HG03442 (cell line): ENCODE measurements around the gene PGAP6.
A peak's percentile ranks its signal among the peaks of the same experiment; 100 is the strongest.
"Not testable (repeated sequence)": the region's sequence is repeated elsewhere in the genome, so short reads cannot be mapped to it uniquely, and the experiment has no call there.

ENCODE experiments used
- ATAC-seq: cut with Tn5 transposase; IDR thresholded peaks from one replicate; pipeline ENCODE4 v1.9.1; 2021; ENCODE audit warnings: mild to moderate bottlenecking, moderate library complexity; ENCODE audit not compliant: unreplicated experiment

PGAP6 gene

GRCh38 chr16:404971-405486 lies 23.3 kb upstream of the PGAP6 start:
- ATAC-seq: no peak

GRCh38 chr16:401468-402348 lies 19.9 kb upstream of the PGAP6 start, which contains the start of gene DECR2:
TSS of gene DECR2 (plus strand) at chr16:401885. CDS start at chr16:401964, 79 bp downstream.
- ATAC-seq: peak; percentile 57

DNA sequence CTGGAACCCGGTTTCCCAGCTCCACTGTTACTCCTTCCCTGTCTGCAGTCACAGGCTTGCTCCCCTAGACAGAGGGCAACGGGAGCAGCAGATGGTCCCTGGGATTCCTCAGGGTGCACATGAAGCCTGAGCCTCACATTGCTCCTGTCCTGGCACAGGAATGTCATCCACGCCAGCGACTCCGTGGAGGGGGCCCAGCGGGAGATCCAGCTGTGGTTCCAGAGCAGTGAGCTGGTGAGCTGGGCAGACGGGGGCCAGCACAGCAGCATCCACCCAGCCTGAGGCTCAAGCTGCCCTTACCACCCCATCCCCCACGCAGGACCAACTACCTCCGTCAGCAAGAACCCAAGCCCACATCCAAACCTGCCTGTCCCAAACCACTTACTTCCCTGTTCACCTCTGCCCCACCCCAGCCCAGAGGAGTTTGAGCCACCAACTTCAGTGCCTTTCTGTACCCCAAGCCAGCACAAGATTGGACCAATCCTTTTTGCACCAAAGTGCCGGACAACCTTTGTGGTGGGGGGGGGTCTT lies 18.3 kb upstream of the PGAP6 start:
- ATAC-seq: no peak

DNA sequence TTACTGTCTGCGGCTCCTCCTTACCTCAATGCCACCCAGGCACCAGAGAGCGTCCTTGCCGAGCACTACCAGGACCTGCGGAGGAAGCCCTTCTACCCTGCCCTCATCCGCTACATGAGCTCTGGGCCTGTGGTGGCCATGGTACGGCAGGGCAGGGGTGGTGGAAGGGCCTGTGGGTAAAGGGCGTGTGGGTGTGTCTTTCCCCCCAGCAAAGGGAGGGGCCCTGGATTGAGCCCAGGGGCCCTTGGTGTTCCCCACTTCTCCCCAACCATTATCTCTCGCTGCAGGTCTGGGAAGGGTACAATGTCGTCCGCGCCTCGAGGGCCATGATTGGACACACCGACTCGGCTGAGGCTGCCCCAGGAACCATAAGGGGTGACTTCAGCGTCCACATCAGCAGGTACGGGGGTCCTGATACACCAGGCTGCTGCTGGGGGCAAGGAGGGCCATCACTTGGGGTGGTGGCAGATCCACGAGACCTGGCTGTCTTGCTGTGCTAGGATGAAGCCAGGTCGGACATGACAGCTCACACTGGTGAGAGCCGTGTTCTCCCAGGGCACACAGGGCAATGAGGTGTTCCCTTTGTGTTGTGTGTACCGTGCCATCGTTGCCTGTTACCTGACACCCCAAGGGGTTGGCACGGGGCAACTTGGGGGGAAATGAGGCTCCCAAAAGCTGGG lies 17.7 kb upstream of the PGAP6 start:
- ATAC-seq: no peak

GRCh38 chr16:398561-399339 lies 17.0 kb upstream of the PGAP6 start:
- no peak for ATAC-seq

GRCh38 chr16:397736-398332 lies 16.1 kb upstream of the PGAP6 start:
- no peak for ATAC-seq

- no peak for ATAC-seq
These were observed 15.4 kb upstream of the PGAP6 start, which contains the start of gene NME4 for GRCh38 chr16:397135-397661. TSS of gene NME4 (plus strand) at chr16:397199. CDS start at chr16:397223, 24 bp downstream.

DNA sequence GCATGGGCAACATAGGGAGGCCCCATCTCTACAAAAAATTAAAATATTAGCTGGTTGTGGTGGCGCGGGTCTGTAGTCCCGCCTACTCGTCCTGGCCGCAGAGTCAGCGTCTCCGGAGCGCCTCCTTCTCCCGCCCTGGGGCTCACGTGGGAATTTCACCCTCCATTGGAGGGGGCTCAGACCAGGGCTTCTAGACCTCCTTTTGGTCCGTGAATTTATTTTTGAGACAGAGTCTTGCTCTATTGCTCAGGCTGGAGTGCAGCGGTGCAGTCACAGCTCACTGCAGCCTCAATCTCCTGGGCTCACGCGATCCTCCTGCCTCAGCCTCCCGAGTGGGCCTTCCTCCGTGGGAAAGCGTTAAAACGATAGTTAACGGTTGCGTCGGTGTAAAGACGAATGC lies 14.8 kb upstream of the PGAP6 start:
- no peak for ATAC-seq

- no peak for ATAC-seq
These were observed 14.4 kb upstream of the PGAP6 start for GRCh38 chr16:396199-396598.

DNA sequence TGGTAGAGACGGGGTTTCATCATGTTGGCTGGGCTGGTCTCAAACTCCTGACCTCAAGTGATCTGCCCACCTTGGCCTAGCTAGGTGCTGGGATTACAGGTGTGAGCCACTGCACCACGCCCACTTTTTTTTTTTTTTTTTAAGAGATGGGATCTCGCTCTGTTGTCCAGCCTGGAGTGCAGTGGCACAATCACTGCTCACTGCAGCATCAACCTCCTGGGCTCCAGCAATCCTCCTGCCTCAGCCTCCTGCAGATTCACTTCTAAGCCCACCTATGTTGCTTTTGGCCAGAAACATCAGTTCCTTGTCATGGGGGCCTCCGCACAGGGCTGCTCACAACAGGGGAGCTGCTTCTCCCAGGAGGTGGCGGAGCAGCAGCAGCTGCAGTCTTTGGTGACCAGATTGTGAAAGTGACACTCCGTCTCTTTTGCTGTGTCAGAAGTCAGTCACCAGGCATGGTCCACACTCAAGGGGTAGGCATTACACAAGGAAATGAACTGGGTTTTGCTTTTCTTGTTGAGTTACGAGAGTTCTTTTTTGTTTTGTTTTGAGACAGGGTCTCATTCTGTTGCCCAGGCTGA lies 10.8 kb upstream of the PGAP6 start:
- ATAC-seq: no peak

DNA sequence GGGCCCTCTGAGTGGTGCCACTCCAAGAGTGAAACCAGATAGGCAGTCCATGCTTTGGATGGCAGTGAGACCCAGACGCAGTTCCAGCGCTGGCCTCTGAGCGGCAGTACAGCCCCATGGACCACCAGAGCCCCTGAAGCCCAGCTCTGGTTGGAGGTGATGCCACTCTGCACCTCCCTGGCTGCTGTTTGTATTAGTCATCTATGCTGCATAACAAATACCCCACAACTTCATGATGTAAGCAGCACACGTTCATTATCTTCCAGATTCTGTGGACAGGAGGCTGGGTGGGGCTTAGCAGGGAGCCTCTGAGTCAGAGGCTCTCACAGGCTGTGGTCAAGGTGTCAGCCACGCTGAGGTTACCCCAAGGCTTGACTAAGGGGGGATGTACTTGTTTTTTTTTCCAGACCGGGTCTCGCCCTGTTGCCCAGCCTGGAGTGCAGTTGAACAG lies 10.1 kb upstream of the PGAP6 start:
- ATAC-seq: no peak

GRCh38 chr16:389352-389751 lies 7.6 kb upstream of the PGAP6 start:
- no peak for ATAC-seq

DNA sequence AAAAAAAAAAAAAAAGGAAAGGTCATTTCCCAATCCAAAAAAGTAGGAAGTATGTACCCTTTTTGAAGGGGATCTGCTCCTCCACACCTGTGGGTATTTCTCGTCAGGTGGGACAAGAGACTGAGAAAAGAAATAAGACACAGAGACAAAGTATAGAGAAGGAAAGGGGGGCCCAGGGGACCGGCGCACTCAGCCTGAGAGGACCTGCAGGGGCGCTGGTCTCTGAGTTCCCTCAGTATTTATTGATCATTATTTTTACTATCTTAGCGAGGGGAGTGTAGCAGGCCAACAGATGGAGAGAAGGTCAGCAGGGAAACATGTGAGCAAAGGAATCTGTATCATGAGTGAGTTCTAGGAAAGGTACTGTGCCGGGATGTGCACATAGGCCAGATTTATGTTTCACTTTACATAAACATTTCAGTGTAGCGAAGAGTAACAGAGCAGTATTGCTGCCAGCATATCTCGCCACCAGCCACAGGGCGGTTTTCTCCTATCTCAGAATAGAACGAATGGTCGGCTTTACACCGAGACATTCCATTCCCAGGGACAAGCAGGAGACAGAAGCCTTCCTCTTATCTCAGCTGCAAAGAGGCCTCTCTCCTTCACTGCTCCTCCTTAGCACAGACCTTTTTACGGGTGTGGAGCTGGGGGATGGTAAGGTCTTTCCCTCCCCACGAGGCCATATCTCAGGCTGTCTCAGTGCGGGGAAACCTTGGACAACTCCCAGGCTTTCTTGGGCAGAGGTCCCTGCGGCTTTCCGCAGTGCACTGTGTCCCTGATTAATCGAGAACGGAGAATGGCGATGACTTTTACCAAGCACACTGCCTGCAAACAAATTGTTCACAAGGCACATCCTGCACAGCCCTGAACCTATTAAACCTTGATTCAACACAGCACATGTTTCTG lies 6.2 kb upstream of the PGAP6 start:
- not testable (repeated sequence) for ATAC-seq

- no peak for ATAC-seq
These were observed 4.9 kb upstream of the PGAP6 start for GRCh38 chr16:386641-387156.

DNA sequence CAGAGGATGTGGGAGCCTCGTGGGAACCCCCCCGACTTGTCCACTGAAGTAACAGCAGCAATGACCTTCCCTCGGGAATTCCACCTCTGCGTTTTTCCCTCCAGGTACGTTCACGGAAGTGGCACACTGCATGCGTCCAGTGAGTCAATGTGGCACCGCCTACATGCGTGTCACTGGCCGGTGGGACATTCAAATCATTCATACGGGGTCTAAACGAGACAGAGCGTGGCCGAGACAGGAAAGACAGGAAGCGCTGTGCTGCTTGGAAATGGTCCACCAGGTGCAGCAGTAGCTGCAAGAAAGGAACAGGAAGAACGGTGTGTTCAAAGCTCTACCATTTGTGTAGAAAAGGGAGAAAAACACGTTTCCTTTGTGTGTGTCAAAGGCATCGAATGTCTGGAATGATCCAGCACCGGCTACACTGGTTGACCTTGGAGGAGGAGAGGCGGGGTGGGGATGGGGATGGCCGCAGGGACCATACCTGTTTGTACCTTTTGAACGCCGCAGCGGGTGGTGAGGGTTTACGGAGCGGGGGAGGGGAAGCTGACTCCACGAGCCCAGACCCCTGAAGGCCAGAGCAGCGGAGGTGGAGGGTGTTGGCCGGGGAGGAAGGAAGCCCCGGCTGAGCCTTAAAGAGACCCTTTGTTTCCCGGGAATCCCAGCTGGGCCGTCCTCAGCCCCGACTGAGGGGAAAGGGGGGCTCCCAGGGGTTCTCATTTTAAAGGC lies 1.7 kb upstream of the PGAP6 start:
- no peak for ATAC-seq

DNA sequence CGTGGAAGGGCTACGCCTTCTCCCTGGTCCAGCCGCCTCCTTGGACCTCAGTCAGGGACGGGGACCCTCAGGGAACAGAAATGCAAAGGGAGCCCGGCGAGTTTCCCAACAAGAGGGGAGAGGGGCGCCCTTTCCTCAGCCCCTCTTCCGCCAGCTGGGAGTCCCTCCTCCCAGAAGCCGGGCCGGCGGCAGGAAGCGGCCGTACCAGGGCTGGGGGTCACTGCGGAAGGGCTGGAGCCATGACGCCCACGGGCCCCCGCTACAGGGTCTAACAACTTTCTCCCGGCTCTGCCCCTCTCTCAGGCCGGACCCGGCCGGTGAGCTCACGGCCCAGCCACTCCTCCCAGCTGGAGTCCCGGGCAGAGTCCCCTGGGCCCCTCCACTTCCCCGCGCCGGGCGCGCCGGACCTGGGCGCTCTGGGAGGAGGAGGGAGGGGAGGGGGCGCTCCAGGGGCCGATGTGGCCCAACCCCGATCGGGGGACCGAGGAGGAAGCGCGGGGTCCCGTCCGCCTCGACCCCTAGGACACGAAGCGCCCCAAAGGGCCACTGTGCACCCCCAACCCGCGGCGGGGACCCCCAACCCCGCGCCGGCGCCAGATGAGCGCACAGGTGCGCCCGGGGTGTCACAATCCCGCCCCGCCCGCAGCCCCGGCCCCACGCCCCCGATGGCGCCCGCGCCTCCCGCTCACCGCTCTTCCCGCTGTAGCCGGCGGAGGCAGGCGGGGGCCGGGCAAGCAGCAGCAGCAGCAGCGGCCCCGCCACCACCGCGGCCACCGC lies 578 bp downstream of the PGAP6 start:
- ATAC-seq: peak; percentile 12

GRCh38 chr16:380762-381011 lies 1.1 kb downstream of the PGAP6 start:
- ATAC-seq: no peak
